Nephron progenitor cell (in vitro differentiated cells): ENCODE measurements around the gene BRSK1.

Source experiments
- DNase-seq: peaks from one replicate; pipeline ENCODE4 v3.0.0; 2021
- H3K27ac Mint-ChIP-seq: 2 replicates; pipeline ENCODE4 v1.8.0; 2021; ENCODE audit warnings: mild to moderate bottlenecking, moderate library complexity, mixed read lengths
- H3K27me3 Mint-ChIP-seq: 2 replicates; pipeline ENCODE4 v1.8.0; 2021; ENCODE audit warnings: mild to moderate bottlenecking, low read depth, mixed read lengths; ENCODE audit not compliant: poor library complexity
- H3K36me3 Mint-ChIP-seq: 2 replicates; pipeline ENCODE4 v1.8.0; 2021; ENCODE audit warnings: low read depth, mixed read lengths
- H3K4me1 Mint-ChIP-seq: 2 replicates; pipeline ENCODE4 v1.8.0; 2021; ENCODE audit warnings: mixed read lengths
- H3K4me3 Mint-ChIP-seq: 2 replicates; pipeline ENCODE4 v1.8.0; 2021; ENCODE audit warnings: mild to moderate bottlenecking, moderate library complexity, mixed read lengths
- H3K9me3 Mint-ChIP-seq: 2 replicates; pipeline ENCODE4 v1.8.0; 2021; ENCODE audit warnings: mild to moderate bottlenecking, moderate library complexity, mixed read lengths
- TF ChIP-seq, protein P1 (sequence below): fragments of 200-600 bp; sonication (generic); IDR thresholded peaks from 2 replicates; pipeline ENCODE4 v1.5.0; 2021; ENCODE audit warnings: antibody characterized with exemption

Gene BRSK1

DNA sequence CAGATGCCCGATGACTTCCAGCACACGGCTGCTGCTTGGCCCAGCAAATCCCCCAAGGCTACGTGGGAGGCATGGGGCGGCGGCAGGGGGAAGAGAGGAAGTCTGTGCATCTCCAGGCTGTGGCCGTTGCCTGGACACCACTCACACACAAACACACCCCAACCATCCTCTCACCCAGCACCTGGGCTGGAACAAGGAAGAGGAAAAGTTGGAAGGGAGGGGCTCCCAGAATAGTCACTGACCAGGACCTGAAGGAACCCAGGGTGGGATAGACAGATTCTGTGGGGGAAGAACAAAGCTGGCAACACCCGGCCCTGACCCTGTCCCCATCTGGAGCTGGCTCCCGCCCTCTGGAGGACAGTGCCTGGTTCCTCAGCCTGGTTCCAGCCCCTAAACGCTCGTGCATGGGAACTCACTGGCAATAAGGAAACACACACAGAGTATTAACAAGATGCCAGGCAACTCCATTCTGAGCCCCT is 36.1 kb upstream of the BRSK1 start:
- no peak overlapping the region for H3K27ac Mint-ChIP-seq
- H3K27me3 Mint-ChIP-seq, result no peaks in the 10 kb centered on the region
- TF ChIP-seq, protein P1, sequence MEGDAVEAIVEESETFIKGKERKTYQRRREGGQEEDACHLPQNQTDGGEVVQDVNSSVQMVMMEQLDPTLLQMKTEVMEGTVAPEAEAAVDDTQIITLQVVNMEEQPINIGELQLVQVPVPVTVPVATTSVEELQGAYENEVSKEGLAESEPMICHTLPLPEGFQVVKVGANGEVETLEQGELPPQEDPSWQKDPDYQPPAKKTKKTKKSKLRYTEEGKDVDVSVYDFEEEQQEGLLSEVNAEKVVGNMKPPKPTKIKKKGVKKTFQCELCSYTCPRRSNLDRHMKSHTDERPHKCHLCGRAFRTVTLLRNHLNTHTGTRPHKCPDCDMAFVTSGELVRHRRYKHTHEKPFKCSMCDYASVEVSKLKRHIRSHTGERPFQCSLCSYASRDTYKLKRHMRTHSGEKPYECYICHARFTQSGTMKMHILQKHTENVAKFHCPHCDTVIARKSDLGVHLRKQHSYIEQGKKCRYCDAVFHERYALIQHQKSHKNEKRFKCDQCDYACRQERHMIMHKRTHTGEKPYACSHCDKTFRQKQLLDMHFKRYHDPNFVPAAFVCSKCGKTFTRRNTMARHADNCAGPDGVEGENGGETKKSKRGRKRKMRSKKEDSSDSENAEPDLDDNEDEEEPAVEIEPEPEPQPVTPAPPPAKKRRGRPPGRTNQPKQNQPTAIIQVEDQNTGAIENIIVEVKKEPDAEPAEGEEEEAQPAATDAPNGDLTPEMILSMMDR, result no peak
- H3K4me3 Mint-ChIP-seq, result no peak overlapping the region
- H3K9me3 Mint-ChIP-seq, result no peaks in the 10 kb centered on the region
- H3K36me3 Mint-ChIP-seq, result peaks cover 12% of the 10 kb centered on the region
- peaks cover 36% of the 10 kb centered on the region for H3K4me1 Mint-ChIP-seq
- no peak for DNase-seq

GRCh38 chr19:55248166-55248675 is 35.6 kb upstream of the BRSK1 start:
- Mint-ChIP-seq H3K9me3 (no peaks in the 10 kb centered on the region), H3K36me3 (peaks cover 7% of the 10 kb centered on the region), H3K27ac (peak overlapping the region; percentile 86), H3K4me3 (no peak overlapping the region), H3K27me3 (no peaks in the 10 kb centered on the region), H3K4me1 (peaks cover 38% of the 10 kb centered on the region)
- TF ChIP-seq, protein P1, result no peak
- no peak for DNase-seq

GRCh38 chr19:55248704-55249103 is 35.1 kb upstream of the BRSK1 start:
- peaks cover 2% of the 10 kb centered on the region for H3K36me3 Mint-ChIP-seq
- TF ChIP-seq, protein P1, result no peak
- H3K4me3 Mint-ChIP-seq, result no peak overlapping the region
- H3K4me1 Mint-ChIP-seq, result peaks cover 42% of the 10 kb centered on the region
- no peak for DNase-seq
- H3K27ac Mint-ChIP-seq, result peak overlapping the region; percentile 86
- H3K9me3 Mint-ChIP-seq, result no peaks in the 10 kb centered on the region
- H3K27me3 Mint-ChIP-seq, result no peaks in the 10 kb centered on the region

DNA sequence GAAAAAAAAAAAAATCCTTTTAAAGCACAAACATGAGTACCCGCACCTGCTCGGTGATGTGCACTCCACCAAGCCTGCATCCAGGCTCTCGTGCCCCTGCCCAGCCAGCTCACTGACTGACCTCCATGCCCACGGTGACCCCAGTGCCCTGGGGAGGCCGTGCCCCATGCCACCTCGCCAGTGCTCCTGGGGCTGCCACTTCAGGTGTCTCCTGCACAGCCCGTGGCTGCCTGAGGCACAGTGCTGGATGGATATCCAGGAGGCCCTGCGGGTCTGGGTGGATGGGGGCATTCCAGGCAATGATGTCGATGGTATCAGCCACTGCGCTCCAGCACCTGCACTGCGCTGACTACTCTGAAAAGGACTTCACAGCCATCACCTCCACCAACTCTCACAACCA is 34.0 kb upstream of the BRSK1 start:
- Mint-ChIP-seq H3K4me1 (peaks cover 54% of the 10 kb centered on the region), H3K9me3 (no peaks in the 10 kb centered on the region), H3K27ac (no peak overlapping the region), H3K36me3 (no peaks in the 10 kb centered on the region), H3K4me3 (no peak overlapping the region), H3K27me3 (no peaks in the 10 kb centered on the region)
- TF ChIP-seq, protein P1, result no peak
- DNase-seq, result no peak

GRCh38 chr19:55250262-55251036 is 33.3 kb upstream of the BRSK1 start:
- TF ChIP-seq, protein P1, result no peak
- Mint-ChIP-seq H3K36me3 (no peaks in the 10 kb centered on the region), H3K4me1 (peaks cover 60% of the 10 kb centered on the region), H3K27me3 (no peaks in the 10 kb centered on the region), H3K27ac (peak overlapping the region; percentile 91), H3K4me3 (no peak overlapping the region), H3K9me3 (no peaks in the 10 kb centered on the region)
- peak; percentile 36 for DNase-seq
